SK-N-SH treated with all-trans-retinoic acid at 6 μM for 48 hours (cell line): Measurements from ENCODE around the gene TTC36.

ENCODE experiments used
- ATAC-seq: fragments of 200-7000 bp; cut with Tn5 transposase; 3 replicates; pipeline ENCODE4 v1.9.1; 2020; ENCODE audit warnings: mild to moderate bottlenecking, moderate library complexity
- ARNTL ChIP-seq: fragments of 450-650 bp; formaldehyde crosslinking; IDR thresholded peaks from 2 replicates; pipeline ENCODE4 v1.5.0; 2020; ENCODE audit warnings: low read depth, mild to moderate bottlenecking, moderate library complexity, borderline replicate concordance
- BACH2 ChIP-seq: fragments of 250-450 bp; sonication (Bioruptor Pico); IDR thresholded peaks from 2 replicates; pipeline ENCODE4 v1.9.0; 2021; ENCODE audit warnings: mild to moderate bottlenecking, borderline replicate concordance
- ESRRG ChIP-seq: fragments of 250-450 bp; sonication (Bioruptor Pico); IDR thresholded peaks from 2 replicates; pipeline ENCODE4 v1.6.1; 2021; ENCODE audit warnings: mild to moderate bottlenecking
- GLIS3 ChIP-seq: fragments of 250-450 bp; sonication (Bioruptor Pico); IDR thresholded peaks from 2 replicates; pipeline ENCODE4 v1.5.0; 2020; ENCODE audit warnings: mild to moderate bottlenecking, moderate library complexity
- OSR1 ChIP-seq: fragments of 250-450 bp; sonication (Bioruptor Pico); IDR thresholded peaks from 2 replicates; pipeline ENCODE4 v1.8.0; 2022; ENCODE audit warnings: moderate library complexity, mild to moderate bottlenecking, inconsistent platforms
- PPARA ChIP-seq: fragments of 250-450 bp; sonication (Bioruptor Pico); IDR thresholded peaks from 2 replicates; pipeline ENCODE4 v1.5.0; 2020; ENCODE audit warnings: mild to moderate bottlenecking, borderline replicate concordance
- RARB ChIP-seq: fragments of 250-450 bp; sonication (Bioruptor Pico); IDR thresholded peaks from 2 replicates; pipeline ENCODE4 v1.8.0; 2021; ENCODE audit warnings: mild to moderate bottlenecking, moderate library complexity
- SNAI2 ChIP-seq: fragments of 250-450 bp; sonication (Bioruptor Pico); IDR thresholded peaks from 2 replicates; pipeline ENCODE4 v1.5.0; 2020; ENCODE audit warnings: mild to moderate bottlenecking, moderate library complexity
- ZC3H10 ChIP-seq: fragments of 250-450 bp; sonication (Bioruptor Pico); IDR thresholded peaks from 2 replicates; pipeline ENCODE4 v1.5.1; 2021; ENCODE audit warnings: mild to moderate bottlenecking, moderate library complexity
- ZFP3 ChIP-seq: fragments of 250-450 bp; sonication (Bioruptor Pico); IDR thresholded peaks from 2 replicates; pipeline ENCODE4 v1.5.0; 2020; ENCODE audit warnings: mild to moderate bottlenecking, moderate library complexity
- ZNF565 ChIP-seq: fragments of 450-650 bp; formaldehyde crosslinking; conservative IDR thresholded peaks from 2 replicates; pipeline ENCODE4 v1.5.0; 2020; ENCODE audit warnings: low read depth, mild to moderate bottlenecking, moderate library complexity
- ZNF70 ChIP-seq: fragments of 450-650 bp; formaldehyde crosslinking; IDR thresholded peaks from 2 replicates; pipeline ENCODE4 v1.5.0; 2020; ENCODE audit warnings: mild to moderate bottlenecking, moderate library complexity
- TF ChIP-seq, protein P1 (sequence below): fragments of 250-450 bp; sonication (Bioruptor Pico); IDR thresholded peaks from 2 replicates; pipeline ENCODE4 v1.5.1; 2021; ENCODE audit warnings: mild to moderate bottlenecking, moderate library complexity
- TF ChIP-seq, protein P2 (sequence below): fragments of 250-450 bp; sonication (Bioruptor Pico); IDR thresholded peaks from 2 replicates; pipeline ENCODE4 v1.5.0; 2020; ENCODE audit warnings: mild to moderate bottlenecking, moderate library complexity
- TF ChIP-seq, protein P3 (sequence below): fragments of 250-450 bp; sonication (Bioruptor Pico); IDR thresholded peaks from 2 replicates; pipeline ENCODE4 v1.8.0; 2020; ENCODE audit warnings: mild to moderate bottlenecking, moderate library complexity, borderline replicate concordance
- TF ChIP-seq, protein P4 (sequence below): fragments of 250-450 bp; sonication (Bioruptor Pico); IDR thresholded peaks from 2 replicates; pipeline ENCODE4 v1.5.1; 2020; ENCODE audit warnings: low read depth, mild to moderate bottlenecking, moderate library complexity

TTC36 gene

DNA sequence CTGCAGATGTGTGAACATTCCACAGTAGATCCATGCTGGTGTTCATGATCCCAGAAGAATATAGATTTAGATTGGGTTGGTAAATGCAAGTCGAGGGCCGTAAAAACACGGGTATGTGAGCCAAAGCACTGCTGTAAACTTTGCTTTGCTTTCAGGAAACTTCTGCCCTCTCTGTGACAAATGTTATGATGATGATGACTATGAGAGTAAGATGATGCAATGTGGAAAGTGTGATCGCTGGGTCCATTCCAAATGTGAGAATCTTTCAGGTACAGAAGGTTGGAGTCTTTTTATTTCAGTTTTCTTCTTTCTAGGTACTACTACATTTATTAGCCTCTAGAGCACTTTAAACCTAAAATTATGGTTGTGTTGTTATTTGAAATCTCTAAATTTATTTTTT, 36.2 kb upstream of the TTC36 start:
- no peak for TF ChIP-seq SNAI2 (CRISPR knock-in tag)
- no peak for TF ChIP-seq RARB (CRISPR knock-in tag)
- ATAC-seq = no peak

DNA sequence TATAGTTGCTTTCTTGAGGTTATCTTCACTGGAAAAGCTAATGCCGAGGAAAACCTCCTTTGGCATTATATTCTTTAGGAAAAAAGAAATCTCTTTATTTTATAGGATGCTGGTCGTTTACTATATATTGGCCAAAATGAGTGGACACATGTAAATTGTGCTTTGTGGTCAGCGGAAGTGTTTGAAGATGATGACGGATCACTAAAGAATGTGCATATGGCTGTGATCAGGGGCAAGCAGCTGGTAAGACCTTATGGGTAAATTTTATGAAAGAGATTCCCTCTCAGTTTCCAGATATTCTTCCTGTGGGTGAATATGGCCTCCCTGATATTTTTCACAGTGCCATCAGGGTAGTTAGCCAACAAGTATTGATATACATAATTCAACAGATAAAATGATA, 29.4 kb upstream of the TTC36 start:
- ATAC-seq = peak; percentile 52; the same call in 1 of the 3 replicates
- TF ChIP-seq BACH2 (CRISPR knock-in tag) (no peak), SNAI2 (CRISPR knock-in tag) (no peak), ZNF70 (CRISPR knock-in tag) (no peak), RARB (CRISPR knock-in tag) (no peak), GLIS3 (no peak)
- TF ChIP-seq, protein P1, sequence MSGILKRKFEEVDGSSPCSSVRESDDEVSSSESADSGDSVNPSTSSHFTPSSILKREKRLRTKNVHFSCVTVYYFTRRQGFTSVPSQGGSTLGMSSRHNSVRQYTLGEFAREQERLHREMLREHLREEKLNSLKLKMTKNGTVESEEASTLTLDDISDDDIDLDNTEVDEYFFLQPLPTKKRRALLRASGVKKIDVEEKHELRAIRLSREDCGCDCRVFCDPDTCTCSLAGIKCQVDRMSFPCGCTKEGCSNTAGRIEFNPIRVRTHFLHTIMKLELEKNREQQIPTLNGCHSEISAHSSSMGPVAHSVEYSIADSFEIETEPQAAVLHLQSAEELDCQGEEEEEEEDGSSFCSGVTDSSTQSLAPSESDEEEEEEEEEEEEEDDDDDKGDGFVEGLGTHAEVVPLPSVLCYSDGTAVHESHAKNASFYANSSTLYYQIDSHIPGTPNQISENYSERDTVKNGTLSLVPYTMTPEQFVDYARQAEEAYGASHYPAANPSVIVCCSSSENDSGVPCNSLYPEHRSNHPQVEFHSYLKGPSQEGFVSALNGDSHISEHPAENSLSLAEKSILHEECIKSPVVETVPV (CRISPR knock-in tag) = no peak
- TF ChIP-seq, protein P2, sequence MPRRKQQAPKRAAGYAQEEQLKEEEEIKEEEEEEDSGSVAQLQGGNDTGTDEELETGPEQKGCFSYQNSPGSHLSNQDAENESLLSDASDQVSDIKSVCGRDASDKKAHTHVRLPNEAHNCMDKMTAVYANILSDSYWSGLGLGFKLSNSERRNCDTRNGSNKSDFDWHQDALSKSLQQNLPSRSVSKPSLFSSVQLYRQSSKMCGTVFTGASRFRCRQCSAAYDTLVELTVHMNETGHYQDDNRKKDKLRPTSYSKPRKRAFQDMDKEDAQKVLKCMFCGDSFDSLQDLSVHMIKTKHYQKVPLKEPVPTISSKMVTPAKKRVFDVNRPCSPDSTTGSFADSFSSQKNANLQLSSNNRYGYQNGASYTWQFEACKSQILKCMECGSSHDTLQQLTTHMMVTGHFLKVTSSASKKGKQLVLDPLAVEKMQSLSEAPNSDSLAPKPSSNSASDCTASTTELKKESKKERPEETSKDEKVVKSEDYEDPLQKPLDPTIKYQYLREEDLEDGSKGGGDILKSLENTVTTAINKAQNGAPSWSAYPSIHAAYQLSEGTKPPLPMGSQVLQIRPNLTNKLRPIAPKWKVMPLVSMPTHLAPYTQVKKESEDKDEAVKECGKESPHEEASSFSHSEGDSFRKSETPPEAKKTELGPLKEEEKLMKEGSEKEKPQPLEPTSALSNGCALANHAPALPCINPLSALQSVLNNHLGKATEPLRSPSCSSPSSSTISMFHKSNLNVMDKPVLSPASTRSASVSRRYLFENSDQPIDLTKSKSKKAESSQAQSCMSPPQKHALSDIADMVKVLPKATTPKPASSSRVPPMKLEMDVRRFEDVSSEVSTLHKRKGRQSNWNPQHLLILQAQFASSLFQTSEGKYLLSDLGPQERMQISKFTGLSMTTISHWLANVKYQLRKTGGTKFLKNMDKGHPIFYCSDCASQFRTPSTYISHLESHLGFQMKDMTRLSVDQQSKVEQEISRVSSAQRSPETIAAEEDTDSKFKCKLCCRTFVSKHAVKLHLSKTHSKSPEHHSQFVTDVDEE (CRISPR knock-in tag) = no peak
- TF ChIP-seq, protein P3, sequence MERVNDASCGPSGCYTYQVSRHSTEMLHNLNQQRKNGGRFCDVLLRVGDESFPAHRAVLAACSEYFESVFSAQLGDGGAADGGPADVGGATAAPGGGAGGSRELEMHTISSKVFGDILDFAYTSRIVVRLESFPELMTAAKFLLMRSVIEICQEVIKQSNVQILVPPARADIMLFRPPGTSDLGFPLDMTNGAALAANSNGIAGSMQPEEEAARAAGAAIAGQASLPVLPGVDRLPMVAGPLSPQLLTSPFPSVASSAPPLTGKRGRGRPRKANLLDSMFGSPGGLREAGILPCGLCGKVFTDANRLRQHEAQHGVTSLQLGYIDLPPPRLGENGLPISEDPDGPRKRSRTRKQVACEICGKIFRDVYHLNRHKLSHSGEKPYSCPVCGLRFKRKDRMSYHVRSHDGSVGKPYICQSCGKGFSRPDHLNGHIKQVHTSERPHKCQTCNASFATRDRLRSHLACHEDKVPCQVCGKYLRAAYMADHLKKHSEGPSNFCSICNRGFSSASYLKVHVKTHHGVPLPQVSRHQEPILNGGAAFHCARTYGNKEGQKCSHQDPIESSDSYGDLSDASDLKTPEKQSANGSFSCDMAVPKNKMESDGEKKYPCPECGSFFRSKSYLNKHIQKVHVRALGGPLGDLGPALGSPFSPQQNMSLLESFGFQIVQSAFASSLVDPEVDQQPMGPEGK = no peak

DNA sequence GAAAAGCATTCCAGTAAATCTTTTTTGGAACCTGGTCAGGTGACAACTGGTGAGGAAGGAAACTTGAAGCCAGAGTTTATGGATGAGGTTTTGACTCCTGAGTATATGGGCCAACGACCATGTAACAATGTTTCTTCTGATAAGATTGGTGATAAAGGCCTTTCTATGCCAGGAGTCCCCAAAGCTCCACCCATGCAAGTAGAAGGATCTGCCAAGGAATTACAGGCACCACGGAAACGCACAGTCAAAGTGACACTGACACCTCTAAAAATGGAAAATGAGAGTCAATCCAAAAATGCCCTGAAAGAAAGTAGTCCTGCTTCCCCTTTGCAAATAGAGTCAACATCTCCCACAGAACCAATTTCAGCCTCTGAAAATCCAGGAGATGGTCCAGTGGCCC, 24.1 kb upstream of the TTC36 start:
- TF ChIP-seq, protein P1 (CRISPR knock-in tag) = no peak
- TF ChIP-seq ARNTL (CRISPR knock-in tag) (no peak), SNAI2 (CRISPR knock-in tag) (no peak), ZFP3 (CRISPR knock-in tag) (no peak), ZNF565 (CRISPR knock-in tag) (no peak), ZNF70 (CRISPR knock-in tag) (no peak), PPARA (CRISPR knock-in tag) (no peak), ESRRG (no peak), OSR1 (CRISPR knock-in tag) (no peak), RARB (CRISPR knock-in tag) (no peak), ZC3H10 (CRISPR knock-in tag) (no peak), GLIS3 (no peak), BACH2 (CRISPR knock-in tag) (no peak)
- TF ChIP-seq, protein P2 (CRISPR knock-in tag) = no peak
- TF ChIP-seq, protein P3 = no peak
- TF ChIP-seq, protein P4, sequence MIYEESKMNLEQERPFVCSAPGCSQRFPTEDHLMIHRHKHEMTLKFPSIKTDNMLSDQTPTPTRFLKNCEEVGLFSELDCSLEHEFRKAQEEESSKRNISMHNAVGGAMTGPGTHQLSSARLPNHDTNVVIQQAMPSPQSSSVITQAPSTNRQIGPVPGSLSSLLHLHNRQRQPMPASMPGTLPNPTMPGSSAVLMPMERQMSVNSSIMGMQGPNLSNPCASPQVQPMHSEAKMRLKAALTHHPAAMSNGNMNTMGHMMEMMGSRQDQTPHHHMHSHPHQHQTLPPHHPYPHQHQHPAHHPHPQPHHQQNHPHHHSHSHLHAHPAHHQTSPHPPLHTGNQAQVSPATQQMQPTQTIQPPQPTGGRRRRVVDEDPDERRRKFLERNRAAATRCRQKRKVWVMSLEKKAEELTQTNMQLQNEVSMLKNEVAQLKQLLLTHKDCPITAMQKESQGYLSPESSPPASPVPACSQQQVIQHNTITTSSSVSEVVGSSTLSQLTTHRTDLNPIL (CRISPR knock-in tag) = no peak
- ATAC-seq = no peak
